ENCODE measurements around the gene COMT. TPM values are rescaled to one million over a fixed set of nuclear protein-coding genes. Genes with fewer than 3 reads are reported as not detected.

The COMT gene
- total RNA-seq, 1 donor from 2014 or later: 459 TPM

- DNase-seq (ENCODE audit: low read depth): no peak
Observed at GRCh38 chr22:19980766-19981165, 39.2 kb downstream of the COMT start.

GRCh38 chr22:19981171-19981960 lies 39.8 kb downstream of the COMT start:
- DNase-seq (ENCODE audit: low read depth): no peak

- no peak for DNase-seq (ENCODE audit: low read depth)
Observed at GRCh38 chr22:19981961-19982920, 40.7 kb downstream of the COMT start.

- no peak for DNase-seq (ENCODE audit: low read depth)
Observed at GRCh38 chr22:19982991-19983578, 41.5 kb downstream of the COMT start.

- no peak for DNase-seq (ENCODE audit: low read depth)
Observed at GRCh38 chr22:19983741-19984140, 42.2 kb downstream of the COMT start.

- DNase-seq (ENCODE audit: low read depth): peak; percentile 83
Observed at GRCh38 chr22:19984201-19984753, 42.7 kb downstream of the COMT start.

GRCh38 chr22:19984851-19985811 lies 43.6 kb downstream of the COMT start:
- no peak for DNase-seq (ENCODE audit: low read depth)

- DNase-seq (ENCODE audit: low read depth): no peak
Observed at GRCh38 chr22:19986011-19986409, 44.4 kb downstream of the COMT start.

GRCh38 chr22:19986410-19987341 lies 45.1 kb downstream of the COMT start:
- peak; percentile 68 for DNase-seq (ENCODE audit: low read depth)

GRCh38 chr22:19987394-19988306 lies 46.1 kb downstream of the COMT start:
- DNase-seq (ENCODE audit: low read depth): no peak

- DNase-seq (ENCODE audit: low read depth): no peak
Observed at GRCh38 chr22:19988331-19988808, 46.8 kb downstream of the COMT start.

- DNase-seq (ENCODE audit: low read depth): no peak
Observed at GRCh38 chr22:19988965-19989724, 47.6 kb downstream of the COMT start.

GRCh38 chr22:19989725-19990067 lies 48.1 kb downstream of the COMT start:
- no peak for DNase-seq (ENCODE audit: low read depth)

GRCh38 chr22:19990188-19990587 lies 48.6 kb downstream of the COMT start:
- no peak for DNase-seq (ENCODE audit: low read depth)

GRCh38 chr22:19990609-19991394 lies 49.2 kb downstream of the COMT start:
- no peak for DNase-seq (ENCODE audit: low read depth)

- DNase-seq (ENCODE audit: low read depth): no peak
Observed at GRCh38 chr22:19991395-19991644, 49.7 kb downstream of the COMT start.

All from myocyte (in vitro differentiated cells).